Neural cell (in vitro differentiated cells): ENCODE measurements around the gene PRKACA. TPM values are rescaled to one million over a fixed set of nuclear protein-coding genes. Genes with fewer than 3 reads are reported as not detected.

Experiments
- H2AFZ ChIP-seq: fragments of 200-600, 300-800 bp; sonication (generic), shearing (Covaris generic); 2 replicates; pipeline ENCODE4 v1.6.0; 2014; ENCODE audit warnings: low read depth, mild to moderate bottlenecking, antibody characterized with exemption, low read length, moderate library complexity
- H3F3A ChIP-seq: fragments of 200-600 bp; shearing (Covaris generic); 2 replicates; pipeline ENCODE4 v1.6.1; 2016; ENCODE audit warnings: mild to moderate bottlenecking, moderate library complexity, mixed read lengths, antibody characterized with exemption, low read length; ENCODE audit not compliant: insufficient read depth, poor library complexity, severe bottlenecking
- H3K27ac ChIP-seq: fragments of 200-600, 300-800 bp; sonication (generic), shearing (Covaris generic); 2 replicates; pipeline ENCODE4 v1.5.1; 2014; ENCODE audit warnings: mild to moderate bottlenecking, low read length, moderate library complexity
- H3K27me3 ChIP-seq: fragments of 300-800, 200-600 bp; sonication (generic), shearing (Covaris generic); 2 replicates; pipeline ENCODE4 v1.6.0; 2014; ENCODE audit warnings: mild to moderate bottlenecking, low read depth, low read length, moderate library complexity; ENCODE audit not compliant: insufficient read depth
- H3K36me3 ChIP-seq: fragments of 300-800, 200-600 bp; sonication (generic), shearing (Covaris generic); 2 replicates; pipeline ENCODE4 v1.5.1; 2014; ENCODE audit warnings: mild to moderate bottlenecking, antibody characterized with exemption, low read length, moderate library complexity; ENCODE audit not compliant: insufficient read depth
- H3K4me2 ChIP-seq: fragments of 300-800, 200-600 bp; sonication (generic), shearing (Covaris generic); 2 replicates; pipeline ENCODE4 v1.6.0; 2014; ENCODE audit warnings: mild to moderate bottlenecking, low read length
- H3K4me3 ChIP-seq: fragments of 300-800, 200-600 bp; sonication (generic), shearing (Covaris generic); 2 replicates; pipeline ENCODE4 v1.5.1; 2014; ENCODE audit warnings: mild to moderate bottlenecking, low read length, moderate library complexity
- H3K79me2 ChIP-seq: fragments of 200-600 bp; shearing (Covaris generic); replicated peaks from 2 replicates; pipeline ENCODE4 v1.6.0; 2014; ENCODE audit warnings: mild to moderate bottlenecking, low read length, moderate library complexity; ENCODE audit not compliant: insufficient read depth
- H3K9ac ChIP-seq: fragments of 300-800, 200-600 bp; sonication (generic), shearing (Covaris generic); 2 replicates; pipeline ENCODE4 v1.6.1; 2016; ENCODE audit warnings: mild to moderate bottlenecking, low read length, mixed read lengths
- H3K9me2 ChIP-seq: fragments of 200-600 bp; shearing (Covaris generic); 2 replicates; pipeline ENCODE4 v1.6.1; 2016; ENCODE audit warnings: mild to moderate bottlenecking, low read length, mixed read lengths; ENCODE audit not compliant: insufficient read depth
- H3K9me3 ChIP-seq: fragments of 200-600, 300-800 bp; sonication (generic), shearing (Covaris generic); 2 replicates; pipeline ENCODE4 v1.6.1; 2016; ENCODE audit warnings: mild to moderate bottlenecking, mixed run types, low read length, moderate library complexity, mixed read lengths
- H4K20me1 ChIP-seq: fragments of 200-600 bp; shearing (Covaris generic); 2 replicates; pipeline ENCODE4 v1.6.1; 2016; ENCODE audit warnings: mild to moderate bottlenecking, mixed run types; ENCODE audit not compliant: insufficient read depth
- EP300 ChIP-seq: fragments of 450-650 bp; conservative IDR thresholded peaks from 2 replicates; pipeline ENCODE4 v1.6.1; 2014; ENCODE audit warnings: antibody characterized with exemption, mild to moderate bottlenecking, moderate library complexity; ENCODE audit not compliant: poor library complexity, severe bottlenecking
- EZH2 ChIP-seq: fragments of 200-600, 300-800 bp; shearing (Covaris generic), sonication (generic); IDR thresholded peaks from 2 replicates; pipeline ENCODE4 v1.6.1; 2014; ENCODE audit warnings: antibody characterized with exemption, low read length, borderline replicate concordance, mild to moderate bottlenecking; ENCODE audit not compliant: insufficient read depth, poor library complexity, severe bottlenecking
- MXI1 ChIP-seq: fragments of 450-650 bp; conservative IDR thresholded peaks from 2 replicates; pipeline ENCODE4 v1.6.1; 2014; ENCODE audit warnings: antibody characterized with exemption, mild to moderate bottlenecking; ENCODE audit not compliant: poor library complexity, severe bottlenecking
- POLR2AphosphoS5 ChIP-seq: IDR thresholded peaks from 2 replicates; pipeline ENCODE4 v1.6.1; 2012
- RAD21 ChIP-seq: fragments of 450-650 bp; conservative IDR thresholded peaks from 2 replicates; pipeline ENCODE4 v1.6.1; 2014; ENCODE audit warnings: antibody characterized with exemption, mild to moderate bottlenecking, moderate library complexity
- SMC3 ChIP-seq: fragments of 450-650 bp; conservative IDR thresholded peaks from 2 replicates; pipeline ENCODE4 v1.6.1; 2014; ENCODE audit warnings: antibody characterized with exemption, mild to moderate bottlenecking, moderate library complexity; ENCODE audit not compliant: poor library complexity
- TAF1 ChIP-seq: IDR thresholded peaks from 2 replicates; pipeline ENCODE4 v1.6.1; 2012; ENCODE audit warnings: low read depth
- polyA plus RNA-seq: library from polyadenylated mRNA; depleted of rRNA; stranded (reverse); fragments of >200 nt; gene quantifications from 2 replicates; pipeline ENCODE4 v1.2.3, GENCODE V29; 2014
- TF ChIP-seq, protein P1 (sequence below): IDR thresholded peaks from 2 replicates; pipeline ENCODE4 v1.6.1; 2012; ENCODE audit warnings: borderline replicate concordance
- TF ChIP-seq, protein P2 (sequence below): fragments of 450-650 bp; IDR thresholded peaks from 2 replicates; pipeline ENCODE4 v1.5.1; 2014; ENCODE audit warnings: antibody characterized with exemption, mild to moderate bottlenecking, moderate library complexity; ENCODE audit not compliant: poor library complexity, severe bottlenecking

PRKACA gene
- polyA plus RNA-seq, 1 donor from 2014 or later, result 11.7 TPM

- no peaks in the 10 kb centered on the region for H3K9me2 ChIP-seq
- H3K9ac ChIP-seq, result peak overlapping the region; percentile 75
- H3K9me3 ChIP-seq, result no peaks in the 10 kb centered on the region
- H3K27ac ChIP-seq, result peak overlapping the region; percentile 61
- no peaks in the 10 kb centered on the region for H3K36me3 ChIP-seq
- no peaks in the 10 kb centered on the region for H3F3A ChIP-seq
- H3K4me3 ChIP-seq, result peak overlapping the region; percentile 82
- no peaks in the 10 kb centered on the region for H4K20me1 ChIP-seq
- peak overlapping the region; percentile 94 for H2AFZ ChIP-seq
- peak overlapping the region; percentile 54 for H3K4me2 ChIP-seq
- TF ChIP-seq, protein P1, sequence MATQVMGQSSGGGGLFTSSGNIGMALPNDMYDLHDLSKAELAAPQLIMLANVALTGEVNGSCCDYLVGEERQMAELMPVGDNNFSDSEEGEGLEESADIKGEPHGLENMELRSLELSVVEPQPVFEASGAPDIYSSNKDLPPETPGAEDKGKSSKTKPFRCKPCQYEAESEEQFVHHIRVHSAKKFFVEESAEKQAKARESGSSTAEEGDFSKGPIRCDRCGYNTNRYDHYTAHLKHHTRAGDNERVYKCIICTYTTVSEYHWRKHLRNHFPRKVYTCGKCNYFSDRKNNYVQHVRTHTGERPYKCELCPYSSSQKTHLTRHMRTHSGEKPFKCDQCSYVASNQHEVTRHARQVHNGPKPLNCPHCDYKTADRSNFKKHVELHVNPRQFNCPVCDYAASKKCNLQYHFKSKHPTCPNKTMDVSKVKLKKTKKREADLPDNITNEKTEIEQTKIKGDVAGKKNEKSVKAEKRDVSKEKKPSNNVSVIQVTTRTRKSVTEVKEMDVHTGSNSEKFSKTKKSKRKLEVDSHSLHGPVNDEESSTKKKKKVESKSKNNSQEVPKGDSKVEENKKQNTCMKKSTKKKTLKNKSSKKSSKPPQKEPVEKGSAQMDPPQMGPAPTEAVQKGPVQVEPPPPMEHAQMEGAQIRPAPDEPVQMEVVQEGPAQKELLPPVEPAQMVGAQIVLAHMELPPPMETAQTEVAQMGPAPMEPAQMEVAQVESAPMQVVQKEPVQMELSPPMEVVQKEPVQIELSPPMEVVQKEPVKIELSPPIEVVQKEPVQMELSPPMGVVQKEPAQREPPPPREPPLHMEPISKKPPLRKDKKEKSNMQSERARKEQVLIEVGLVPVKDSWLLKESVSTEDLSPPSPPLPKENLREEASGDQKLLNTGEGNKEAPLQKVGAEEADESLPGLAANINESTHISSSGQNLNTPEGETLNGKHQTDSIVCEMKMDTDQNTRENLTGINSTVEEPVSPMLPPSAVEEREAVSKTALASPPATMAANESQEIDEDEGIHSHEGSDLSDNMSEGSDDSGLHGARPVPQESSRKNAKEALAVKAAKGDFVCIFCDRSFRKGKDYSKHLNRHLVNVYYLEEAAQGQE, result no peak
- TF ChIP-seq SMC3 (no peak), MXI1 (no peak), RAD21 (no peak), TAF1 (no peak), POLR2AphosphoS5 (no peak), EZH2 (no peak), EP300 (no peak)
- TF ChIP-seq, protein P2, sequence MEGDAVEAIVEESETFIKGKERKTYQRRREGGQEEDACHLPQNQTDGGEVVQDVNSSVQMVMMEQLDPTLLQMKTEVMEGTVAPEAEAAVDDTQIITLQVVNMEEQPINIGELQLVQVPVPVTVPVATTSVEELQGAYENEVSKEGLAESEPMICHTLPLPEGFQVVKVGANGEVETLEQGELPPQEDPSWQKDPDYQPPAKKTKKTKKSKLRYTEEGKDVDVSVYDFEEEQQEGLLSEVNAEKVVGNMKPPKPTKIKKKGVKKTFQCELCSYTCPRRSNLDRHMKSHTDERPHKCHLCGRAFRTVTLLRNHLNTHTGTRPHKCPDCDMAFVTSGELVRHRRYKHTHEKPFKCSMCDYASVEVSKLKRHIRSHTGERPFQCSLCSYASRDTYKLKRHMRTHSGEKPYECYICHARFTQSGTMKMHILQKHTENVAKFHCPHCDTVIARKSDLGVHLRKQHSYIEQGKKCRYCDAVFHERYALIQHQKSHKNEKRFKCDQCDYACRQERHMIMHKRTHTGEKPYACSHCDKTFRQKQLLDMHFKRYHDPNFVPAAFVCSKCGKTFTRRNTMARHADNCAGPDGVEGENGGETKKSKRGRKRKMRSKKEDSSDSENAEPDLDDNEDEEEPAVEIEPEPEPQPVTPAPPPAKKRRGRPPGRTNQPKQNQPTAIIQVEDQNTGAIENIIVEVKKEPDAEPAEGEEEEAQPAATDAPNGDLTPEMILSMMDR, result no peak
- no peaks in the 10 kb centered on the region for H3K79me2 ChIP-seq
- no peaks in the 10 kb centered on the region for H3K27me3 ChIP-seq
These were observed 35.5 kb downstream of the PRKACA start for GRCh38 chr19:14081797-14082674.

GRCh38 chr19:14080887-14081796 lies 36.4 kb downstream of the PRKACA start:
- H3K27ac ChIP-seq, result peak overlapping the region; percentile 61
- H3K9ac ChIP-seq, result peak overlapping the region; percentile 75
- H2AFZ ChIP-seq, result peak overlapping the region; percentile 94
- no peaks in the 10 kb centered on the region for H3K9me3 ChIP-seq
- H3K9me2 ChIP-seq, result no peaks in the 10 kb centered on the region
- no peaks in the 10 kb centered on the region for H3K27me3 ChIP-seq
- TF ChIP-seq MXI1 (peak; percentile 41), RAD21 (no peak), TAF1 (peak; percentile 74), POLR2AphosphoS5 (no peak)
- TF ChIP-seq, protein P2, result peak; percentile 8
- TF ChIP-seq, protein P1, result peak; percentile 62
- H4K20me1 ChIP-seq, result no peaks in the 10 kb centered on the region
- no peaks in the 10 kb centered on the region for H3F3A ChIP-seq
- peak overlapping the region; percentile 54 for H3K4me2 ChIP-seq
- no peaks in the 10 kb centered on the region for H3K36me3 ChIP-seq
- peak overlapping the region; percentile 82 for H3K4me3 ChIP-seq
- H3K79me2 ChIP-seq, result no peaks in the 10 kb centered on the region
